GM19463 (cell line): ENCODE measurements around the gene ARSK.
"Not testable (repeated sequence)": the region's sequence is repeated elsewhere in the genome, so short reads cannot be mapped to it uniquely, and the experiment has no call there.

Experiments
- ATAC-seq: cut with Tn5 transposase; IDR thresholded peaks from one replicate; pipeline ENCODE4 v1.9.1; 2021; ENCODE audit warnings: mild to moderate bottlenecking, moderate library complexity; ENCODE audit not compliant: unreplicated experiment

The ARSK gene

DNA sequence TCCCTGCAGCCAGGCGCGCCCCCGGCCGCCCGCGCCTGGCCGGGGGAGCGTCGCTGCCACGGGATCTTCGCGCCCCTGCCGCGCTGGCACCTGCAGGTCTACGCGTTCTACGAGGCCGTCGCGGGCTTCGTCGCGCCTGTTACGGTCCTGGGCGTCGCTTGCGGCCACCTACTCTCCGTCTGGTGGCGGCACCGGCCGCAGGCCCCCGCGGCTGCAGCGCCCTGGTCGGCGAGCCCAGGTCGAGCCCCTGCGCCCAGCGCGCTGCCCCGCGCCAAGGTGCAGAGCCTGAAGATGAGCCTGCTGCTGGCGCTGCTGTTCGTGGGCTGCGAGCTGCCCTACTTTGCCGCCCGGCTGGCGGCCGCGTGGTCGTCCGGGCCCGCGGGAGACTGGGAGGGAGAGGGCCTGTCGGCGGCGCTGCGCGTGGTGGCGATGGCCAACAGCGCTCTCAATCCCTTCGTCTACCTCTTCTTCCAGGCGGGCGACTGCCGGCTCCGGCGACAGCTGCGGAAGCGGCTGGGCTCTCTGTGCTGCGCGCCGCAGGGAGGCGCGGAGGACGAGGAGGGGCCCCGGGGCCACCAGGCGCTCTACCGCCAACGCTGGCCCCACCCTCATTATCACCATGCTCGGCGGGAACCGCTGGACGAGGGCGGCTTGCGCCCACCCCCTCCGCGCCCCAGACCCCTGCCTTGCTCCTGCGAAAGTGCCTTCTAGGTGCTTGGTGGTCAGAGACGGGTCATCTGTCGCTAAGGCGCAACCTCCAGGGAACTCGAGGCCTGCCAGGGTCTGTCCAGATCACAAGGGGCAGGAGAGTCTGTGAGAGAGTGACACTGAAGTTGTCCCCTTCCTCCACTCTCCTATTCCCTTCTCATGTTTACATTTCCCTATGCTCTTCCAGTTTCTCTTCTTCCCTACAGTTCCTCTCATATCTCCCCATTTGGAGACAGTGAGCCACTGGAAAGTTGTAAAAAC, 66.3 kb downstream of the ARSK start:
- ATAC-seq: peak; percentile 46

DNA sequence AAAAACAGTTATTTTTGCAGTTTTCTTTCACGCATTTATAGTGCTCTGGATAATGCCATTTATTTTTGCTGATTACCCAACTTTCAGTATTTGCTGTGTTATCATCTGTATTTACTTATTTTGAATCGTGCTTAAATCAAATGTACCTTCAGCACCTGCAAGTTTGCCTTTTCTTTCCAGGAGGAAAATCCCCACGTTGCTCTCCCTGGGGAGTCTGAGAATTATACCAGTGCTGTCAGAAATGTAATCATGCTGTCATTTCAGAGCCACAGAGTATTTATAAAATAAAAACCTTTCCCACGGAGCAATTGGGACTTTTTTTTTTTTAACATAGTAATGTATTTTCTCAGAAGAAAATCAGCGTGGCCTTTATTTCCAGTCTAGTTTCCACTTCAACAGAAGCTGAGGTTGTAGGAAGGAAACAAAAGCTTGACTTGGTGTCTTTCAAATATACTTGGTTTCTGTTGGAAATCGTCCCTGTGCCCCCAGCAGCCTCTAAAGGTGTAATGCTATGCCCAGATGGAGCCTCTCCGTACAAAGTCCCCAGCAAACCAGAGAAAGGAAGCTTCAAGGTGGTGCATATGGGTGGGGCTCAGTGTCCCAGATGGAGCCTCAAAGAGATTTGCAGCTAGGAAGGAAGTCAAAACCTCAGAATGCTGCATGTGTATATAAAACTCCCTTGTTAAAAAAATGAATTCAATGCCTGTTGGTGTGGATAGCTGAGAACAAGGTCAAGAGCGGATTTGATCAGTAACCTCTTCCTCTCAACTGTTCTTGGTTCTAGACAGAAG, 67.1 kb downstream of the ARSK start:
- no peak for ATAC-seq

DNA sequence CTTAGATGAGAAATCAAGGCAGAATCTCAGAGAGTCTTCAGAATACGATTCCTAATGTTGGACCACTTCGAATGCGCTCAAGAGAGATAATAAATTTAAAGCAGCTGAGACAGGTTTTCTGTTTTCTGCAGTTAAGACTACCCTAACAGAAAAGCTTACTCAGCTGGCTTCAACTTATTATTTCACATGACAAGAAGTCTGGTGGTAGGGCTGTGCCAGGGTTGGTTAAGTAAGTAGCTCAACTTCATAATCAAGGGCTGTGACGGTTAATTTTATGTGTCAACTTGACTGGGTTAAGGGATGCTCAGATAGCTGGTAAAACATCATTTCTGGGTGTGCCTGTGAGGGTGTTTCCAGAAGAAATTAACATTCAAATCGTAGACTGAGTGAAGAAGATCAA, 68.8 kb downstream of the ARSK start:
- ATAC-seq: no peak

DNA sequence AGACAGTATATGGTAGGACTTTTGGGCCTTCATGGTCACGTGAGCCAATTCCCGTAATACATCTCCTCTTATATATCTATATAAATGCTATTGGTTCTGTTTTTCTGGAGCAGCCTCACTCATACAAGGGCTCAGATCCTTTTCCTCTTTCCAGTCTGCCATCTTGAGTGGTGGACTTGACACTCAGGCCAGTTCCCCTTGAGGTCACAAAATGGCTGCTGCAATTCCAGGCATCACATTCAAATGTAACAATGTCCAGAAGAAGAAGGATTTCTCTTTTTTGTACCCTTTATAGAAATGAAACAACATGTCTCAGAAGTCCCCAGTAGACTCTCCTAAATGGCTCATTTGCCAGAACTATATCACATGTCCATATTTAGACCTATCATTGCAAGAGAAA, 69.5 kb downstream of the ARSK start:
- ATAC-seq: no peak

DNA sequence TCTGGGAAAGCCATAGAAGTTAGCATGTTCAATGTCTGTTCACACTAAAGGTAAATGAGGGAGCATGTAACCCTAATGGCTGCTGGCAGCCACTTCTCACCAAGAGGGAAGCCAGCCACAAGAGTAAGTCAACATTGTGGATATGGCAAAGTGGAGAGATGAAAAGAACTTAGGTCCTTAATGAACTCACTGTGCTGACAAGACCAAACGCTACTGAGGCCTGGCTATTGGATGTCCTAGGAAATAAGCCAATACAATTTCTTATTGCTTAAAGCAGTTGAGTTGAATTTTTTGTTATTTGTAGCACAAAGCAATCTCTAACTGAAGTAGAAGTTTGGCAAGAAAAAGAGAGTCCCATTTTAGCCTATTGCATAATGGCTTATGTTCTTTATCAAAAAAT, 71.8 kb downstream of the ARSK start:
- no peak for ATAC-seq

DNA sequence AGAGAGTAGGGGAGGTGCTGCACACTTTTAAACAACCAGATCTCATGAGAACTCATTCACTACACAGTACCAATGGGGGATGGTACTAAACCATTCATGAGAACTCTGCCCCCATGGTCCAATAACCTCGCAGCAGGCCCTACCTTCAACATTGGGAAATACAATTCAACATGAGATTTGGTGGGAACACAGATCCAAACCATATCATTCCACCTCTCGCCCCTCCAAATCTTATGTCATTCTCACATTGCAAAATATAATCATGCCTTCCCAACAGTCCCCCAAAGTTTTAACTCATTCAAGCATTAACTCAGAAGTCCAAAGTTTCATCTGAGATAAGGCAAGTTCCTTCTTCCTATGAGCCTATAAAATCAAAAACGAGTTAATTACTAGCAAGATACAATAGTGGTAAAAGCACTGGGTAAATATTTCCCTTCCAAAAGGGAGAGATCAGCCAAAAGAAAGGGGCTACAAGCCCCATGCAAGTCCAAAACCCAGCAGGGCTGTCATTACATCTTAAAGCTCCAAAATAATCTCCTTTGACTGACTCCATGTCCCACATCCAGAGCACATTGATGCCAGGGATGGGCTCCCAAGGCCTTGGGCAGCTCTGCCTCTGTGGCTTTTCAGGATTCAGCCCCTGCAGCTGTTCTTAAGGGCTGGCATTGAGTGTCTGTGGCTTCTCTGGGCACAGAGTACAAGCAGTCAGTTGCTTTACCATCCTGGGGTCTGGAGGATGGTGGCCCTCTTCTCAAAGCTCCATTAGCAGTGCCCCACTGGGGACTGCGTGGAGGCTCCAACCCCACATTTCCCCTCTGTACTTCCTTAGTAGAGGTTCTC, 73.3 kb downstream of the ARSK start:
- ATAC-seq: no peak

DNA sequence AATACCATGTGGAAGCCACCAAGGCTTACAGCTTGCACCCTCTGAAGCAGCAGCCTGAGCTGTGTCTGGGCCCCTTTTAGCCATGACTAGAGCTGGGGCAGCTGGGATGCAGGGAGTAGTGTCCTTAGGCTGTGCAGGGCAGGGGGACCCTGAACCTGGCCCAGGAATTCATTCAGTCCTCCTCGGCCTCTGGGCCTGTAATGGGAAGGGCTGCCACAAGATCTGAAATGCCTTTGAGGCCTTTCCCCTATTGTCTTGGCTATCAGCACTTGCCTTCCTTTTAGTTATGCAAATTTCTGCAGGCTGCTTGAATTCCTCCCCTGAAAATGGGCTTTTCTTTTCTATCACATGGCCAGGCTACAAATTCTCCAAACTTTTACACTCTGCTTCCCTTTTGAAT, 74.0 kb downstream of the ARSK start:
- no peak for ATAC-seq

DNA sequence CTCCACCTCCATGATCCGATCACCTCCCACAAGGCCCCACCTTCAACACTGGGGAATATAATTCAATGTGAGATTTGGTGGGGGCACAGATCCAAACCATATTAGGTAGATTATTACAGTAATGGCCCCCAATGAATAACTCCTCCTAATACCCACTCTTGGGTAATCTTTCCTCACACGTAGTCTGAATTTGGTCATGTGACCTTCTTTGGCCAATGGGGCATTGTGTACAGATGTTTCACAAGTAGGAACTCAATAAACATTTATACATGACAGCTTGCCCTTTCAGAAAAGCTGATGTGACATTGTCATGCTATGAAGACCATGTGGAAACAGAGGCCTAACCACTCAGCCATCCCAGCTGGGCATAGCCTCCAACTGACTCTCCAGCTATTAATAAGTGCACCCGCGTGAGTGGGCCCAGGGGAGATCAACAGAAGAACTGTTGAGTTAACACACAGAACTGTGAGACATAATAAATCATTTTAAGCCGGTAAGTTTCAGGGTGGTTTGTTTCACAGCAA, 75.6 kb downstream of the ARSK start:
- ATAC-seq: no peak

DNA sequence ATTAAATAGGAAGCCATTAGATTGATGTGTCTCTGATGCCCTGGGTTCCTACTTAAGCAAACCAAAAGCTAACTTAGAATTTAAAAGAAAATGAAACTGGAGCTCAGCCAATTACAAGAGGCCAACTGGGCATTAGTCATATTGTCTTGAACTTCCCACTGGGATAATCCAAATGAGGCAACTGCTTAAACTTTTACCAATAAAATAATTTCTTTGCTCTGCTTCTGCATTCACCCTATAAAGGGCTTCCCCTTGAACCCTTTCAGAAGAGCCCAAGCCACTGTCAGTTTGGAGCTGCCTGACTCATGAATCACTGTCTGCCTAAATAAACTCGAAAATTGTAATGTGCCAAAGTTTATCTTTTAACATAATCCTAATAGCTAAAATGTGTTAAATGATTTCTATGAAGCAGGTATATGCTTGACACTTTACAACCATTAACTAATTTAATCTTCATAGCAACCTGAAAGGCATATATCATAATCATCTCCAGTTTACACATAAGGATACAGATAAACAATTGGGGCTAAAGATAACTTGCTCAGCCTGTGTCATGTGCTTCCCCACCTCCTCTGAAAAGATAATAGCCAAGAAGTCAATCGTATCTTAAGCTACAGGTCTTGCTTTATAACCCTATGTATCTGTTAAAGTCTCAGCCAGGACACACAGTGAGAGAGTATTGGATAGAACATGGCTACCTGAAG, 76.5 kb downstream of the ARSK start:
- peak; percentile 8 for ATAC-seq

DNA sequence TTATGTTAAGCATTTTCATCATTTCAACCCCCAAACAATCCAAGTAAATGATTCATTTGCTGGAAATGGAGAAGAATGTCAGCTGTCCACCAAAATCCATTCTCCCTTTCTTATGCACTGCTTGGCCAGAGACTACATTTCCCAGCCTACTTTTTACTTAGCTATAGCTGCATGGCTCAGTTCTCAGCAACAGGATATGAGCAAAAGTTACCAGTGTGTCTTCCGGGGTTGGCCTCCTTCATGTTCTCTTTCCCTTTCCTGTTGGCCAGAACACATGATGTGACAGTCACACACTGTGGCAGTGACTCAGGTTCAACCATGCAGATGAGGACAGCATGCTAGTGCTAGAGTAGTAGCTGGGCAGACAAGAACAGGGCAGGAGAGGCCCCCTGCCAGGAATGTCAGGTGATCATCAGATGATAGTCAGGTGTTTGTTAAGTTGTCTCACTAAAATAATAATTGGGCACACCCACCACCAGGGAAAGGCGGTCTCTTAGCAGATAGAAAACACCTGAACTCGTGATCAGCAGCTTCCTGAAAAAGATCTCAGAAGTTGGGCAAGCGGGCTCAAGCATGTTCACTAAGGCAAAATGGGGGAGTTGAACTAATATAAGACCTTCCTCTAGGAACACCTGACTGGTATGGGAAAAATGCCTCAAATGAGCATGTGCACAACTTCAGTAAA, 77.2 kb downstream of the ARSK start:
- peak; percentile 98 for ATAC-seq

DNA sequence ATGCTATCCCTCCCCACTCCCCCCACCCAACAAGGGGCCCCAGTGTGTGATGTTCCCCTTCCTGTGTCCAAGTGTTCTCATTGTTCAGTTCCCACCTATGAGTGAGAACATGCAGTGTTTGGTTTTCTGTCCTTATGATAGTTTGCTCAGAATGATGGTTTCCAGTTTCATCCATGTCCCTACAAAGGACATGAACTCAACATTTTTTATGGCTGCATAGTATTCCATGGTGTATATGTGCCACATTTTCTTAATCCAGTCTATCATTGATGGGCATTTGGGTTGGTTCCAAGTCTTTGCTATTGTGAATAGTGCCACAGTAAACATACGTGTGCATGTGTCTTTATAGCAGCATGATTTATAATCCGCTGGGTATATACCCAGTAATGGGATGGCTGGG, 78.0 kb downstream of the ARSK start:
- ATAC-seq: not testable (repeated sequence)

DNA sequence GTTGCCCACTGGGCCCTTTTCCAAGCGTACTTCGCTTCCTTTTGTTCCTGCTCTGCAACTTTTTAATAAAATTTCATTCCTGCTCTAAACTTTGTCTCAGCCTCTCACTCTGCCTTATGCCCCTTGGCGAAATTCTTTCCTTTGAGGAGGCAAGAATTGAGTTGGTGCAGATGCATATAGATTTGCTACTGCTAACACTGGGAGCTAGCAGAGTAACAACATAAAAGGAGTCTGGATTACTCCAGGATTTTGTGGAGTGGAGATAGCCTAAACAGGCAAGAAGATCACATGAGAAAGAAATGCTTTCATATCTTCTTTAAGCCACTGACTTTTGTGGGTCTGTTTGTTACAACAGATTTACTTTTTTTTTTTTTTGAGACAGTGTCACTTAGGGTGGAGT, 78.8 kb downstream of the ARSK start:
- ATAC-seq: no peak

DNA sequence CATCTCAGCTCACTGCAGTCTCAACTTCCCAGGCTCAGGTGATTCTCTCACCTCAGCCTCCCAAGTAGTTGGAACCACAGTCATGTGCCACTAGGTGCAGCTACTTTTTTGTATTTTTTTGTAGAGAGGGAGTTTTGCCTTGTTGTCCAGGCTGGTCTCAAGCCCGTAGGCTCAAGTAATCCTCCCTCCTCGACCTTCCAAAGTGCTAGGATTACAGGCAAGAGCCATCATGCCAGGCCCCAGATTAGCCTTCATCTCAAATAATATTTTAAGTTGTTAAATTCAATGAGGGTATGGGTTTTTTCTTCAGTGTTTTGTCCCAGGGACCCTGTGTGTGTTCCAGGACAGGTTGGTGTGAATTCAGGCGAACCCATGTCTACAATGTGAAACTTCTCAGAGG, 79.2 kb downstream of the ARSK start:
- ATAC-seq: no peak

DNA sequence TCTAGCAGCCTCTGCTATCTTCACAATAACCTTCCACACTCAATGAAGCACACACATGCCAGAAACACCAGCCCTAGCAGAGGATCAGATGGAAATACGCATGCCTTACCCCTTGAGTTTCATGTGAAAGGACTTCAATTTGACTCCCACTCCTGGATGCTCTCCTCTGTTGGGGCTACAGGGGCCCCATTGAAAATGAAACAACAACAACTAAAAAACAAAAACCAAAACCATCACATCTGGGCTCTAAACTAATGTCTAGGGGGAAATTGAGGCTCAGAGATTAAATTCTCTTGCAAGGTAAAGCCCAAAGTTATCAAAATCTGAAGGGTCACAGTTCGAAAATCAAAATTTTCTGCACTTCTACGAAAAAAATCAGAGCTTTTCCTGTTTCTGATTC, 83.7 kb downstream of the ARSK start:
- ATAC-seq: no peak

DNA sequence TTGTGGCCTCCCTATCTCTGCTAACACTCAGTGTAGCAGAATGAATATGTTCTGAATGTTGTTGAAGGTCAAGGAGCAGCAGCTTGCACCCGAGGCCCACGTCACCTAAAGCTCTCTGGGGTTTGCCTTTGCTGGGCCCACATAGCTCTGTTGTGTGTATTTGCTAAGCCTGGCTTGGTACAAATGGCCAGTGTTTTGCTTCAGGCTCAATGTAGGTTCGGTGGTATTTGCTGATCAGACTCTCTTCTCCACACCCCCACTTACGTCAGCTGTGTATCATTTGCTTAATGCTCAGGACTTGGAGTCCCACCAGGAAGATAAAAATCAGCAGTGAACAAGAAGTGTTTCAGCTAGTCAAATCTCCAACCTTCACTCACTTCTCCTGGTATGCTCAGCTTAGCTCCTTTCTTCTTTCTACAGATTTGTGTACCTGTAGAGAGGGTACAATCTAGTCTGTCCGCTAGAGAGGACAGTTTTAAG, 86.9 kb downstream of the ARSK start:
- ATAC-seq: no peak

DNA sequence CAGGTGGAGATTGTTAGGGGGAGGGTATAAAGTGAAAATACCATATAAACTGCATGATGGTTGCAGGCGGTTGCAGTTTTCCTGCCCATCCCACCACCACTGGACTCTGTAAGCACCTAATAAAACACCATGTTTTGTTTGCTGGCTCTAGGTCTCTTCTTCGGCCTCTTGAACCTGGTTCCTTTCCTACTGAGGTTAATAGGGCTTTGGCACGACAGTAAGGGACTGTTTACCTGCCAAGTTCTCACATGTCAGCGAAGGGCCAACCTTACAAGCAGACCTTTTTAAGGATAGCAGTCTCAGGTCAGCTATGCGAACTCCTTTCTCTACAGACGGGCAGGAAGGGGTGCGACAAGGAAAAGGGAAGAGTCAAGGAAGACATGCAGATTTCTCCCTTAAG, 88.3 kb downstream of the ARSK start:
- no peak for ATAC-seq

DNA sequence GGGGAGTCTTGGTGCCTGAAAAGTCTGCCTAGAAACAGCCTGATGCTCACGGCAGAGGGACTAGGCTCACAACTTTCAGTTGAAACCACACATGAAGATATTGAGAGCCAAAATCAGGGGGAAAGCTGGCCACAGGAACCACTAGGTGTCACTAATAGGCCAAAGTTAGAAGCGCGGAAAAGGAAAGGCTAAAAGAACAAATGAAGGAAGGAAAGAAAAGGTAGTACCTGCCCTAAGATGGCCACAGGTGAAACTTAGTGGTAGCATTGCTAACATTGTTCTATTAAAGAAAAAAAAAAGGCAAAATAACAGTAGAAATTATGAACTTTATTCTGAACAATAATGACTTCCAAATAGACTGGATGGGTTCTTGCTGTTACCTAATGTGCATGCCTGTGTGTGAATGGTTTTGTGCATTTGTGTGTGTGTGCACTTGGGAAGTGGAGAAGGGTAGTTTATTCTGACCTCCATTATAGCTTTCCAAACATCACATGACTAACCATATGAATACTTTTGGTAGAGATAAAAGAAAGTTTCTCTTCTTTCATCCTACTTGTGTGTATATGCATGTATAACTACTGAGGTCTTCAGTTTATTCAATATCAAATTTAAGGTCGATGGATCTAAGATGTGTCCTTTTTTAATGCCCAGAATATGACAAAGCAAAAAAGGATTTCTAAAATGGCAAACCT, 89.6 kb downstream of the ARSK start:
- ATAC-seq: peak; percentile 20

DNA sequence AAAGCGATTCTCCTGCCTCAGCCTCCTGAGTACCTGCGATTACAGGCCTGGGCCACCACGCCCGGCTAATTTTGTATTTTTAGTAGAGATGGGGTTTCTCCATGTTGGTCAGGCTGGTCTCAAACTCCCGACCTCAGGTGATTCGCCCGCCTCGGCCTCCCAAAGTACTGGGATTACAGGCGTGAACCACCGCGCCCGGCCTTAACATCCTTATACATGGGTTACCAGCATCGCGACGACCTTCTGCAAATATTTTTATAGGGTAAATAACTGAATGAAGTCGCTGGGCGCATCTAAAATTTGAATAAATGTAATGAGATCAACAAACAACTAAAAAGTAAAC, 91.3 kb downstream of the ARSK start:
- not testable (repeated sequence) for ATAC-seq
